ENCODE data around the gene PPT2.

GRCh38 chr6:32195652-32195901, 41.6 kb downstream of the PPT2 start:
- TF ChIP-seq CTCF (IDR thresholded peaks at IDR 0.05; ENCODE audit: low read length) (no peak), EZH2 (optimal IDR thresholded peaks at IDR 0.05; ENCODE audit: low read depth, low read length) (no peak)
